Gastrocnemius medialis (tissue), 4 donors: ENCODE measurements around the gene SLC1A7. TPM values are rescaled to one million over a fixed set of nuclear protein-coding genes. Genes with fewer than 3 reads are reported as not detected.

Experiments used
- ATAC-seq, 2 donors: fragments of 150-250 bp; one replicate each; pipeline ENCODE4 v1.9.1; 2016
- DNase-seq, 2 donors: peaks; one replicate each; pipeline ENCODE4 v3.0.0-alpha.2; 2019
- H3K27ac ChIP-seq, 4 donors: fragments of 200-600 bp; sonication (generic); 1 replicate in 1 of 4; 2 replicates in 3 of 4; pipeline ENCODE4 v1.5.1; 2016 to 2018; ENCODE audit warnings: mild to moderate bottlenecking in 2 of 4, moderate library complexity in 1 of 4
- H3K27me3 ChIP-seq, 3 donors: fragments of 200-600 bp; sonication (generic) in 2 of 3; 1 replicate in 1 of 3; 2 replicates in 2 of 3; pipeline versions ENCODE4 v1.5.1 to v1.6.0; 2016 to 2019; ENCODE audit warnings: mild to moderate bottlenecking in 1 of 3, moderate library complexity in 1 of 3
- H3K36me3 ChIP-seq, 2 donors: fragments of 200-600 bp; sonication (generic) in 1 of 2; one replicate each; pipeline ENCODE4 v1.5.1; 2017 to 2018
- H3K4me1 ChIP-seq, 2 donors: fragments of 200-600 bp; sonication (generic) in 1 of 2; one replicate each; pipeline ENCODE4 v1.5.1; 2016 to 2017; ENCODE audit warnings: mild to moderate bottlenecking in 2 of 2
- H3K4me3 ChIP-seq, 4 donors: fragments of 200-600 bp; sonication (generic) in 3 of 4; 1 replicate in 1 of 4; 2 replicates in 3 of 4; pipeline ENCODE4 v1.5.1; 2016 to 2019; ENCODE audit warnings: mild to moderate bottlenecking in 2 of 4
- H3K9me3 ChIP-seq, 3 donors: fragments of 200-600 bp; sonication (generic) in 2 of 3; 1 replicate in 1 of 3; 2 replicates in 2 of 3; pipeline ENCODE4 v1.5.1; 2016 to 2019
- CTCF ChIP-seq, 5 experiments: fragments of 450-650 bp in 3 of 5; fragments of 200-600 bp in 2 of 5; sonication (generic) in 2 of 5; IDR thresholded peaks in 4 of 5; conservative IDR thresholded peaks in 1 of 5; 1 replicate in 4 of 5; 2 replicates in 1 of 5; pipeline ENCODE4 v1.5.1; 2016 to 2019; ENCODE audit warnings: antibody characterized with exemption in 5 of 5, mild to moderate bottlenecking in 3 of 5, moderate library complexity in 3 of 5
- POLR2A ChIP-seq, 2 donors: fragments of 450-650 bp; IDR thresholded peaks; one replicate each; pipeline ENCODE4 v1.6.1; 2017; ENCODE audit warnings: antibody characterized with exemption in 2 of 2, mild to moderate bottlenecking in 2 of 2, moderate library complexity in 2 of 2
- in situ Hi-C, 4 donors: fragments of 200-750 bp; cut with MboI; loops; one replicate each; pipeline versions ENCODE4 v1.15.0 to v1.8.0; 2017; ENCODE audit warnings: low sequenced_read_pairs in 4 of 4
- intact Hi-C: fragments of 100-400 bp; cut with DNase I; formaldehyde crosslinking; loops from one replicate; pipeline ENCODE4 v1.15.1; 2023; ENCODE audit warnings: low total_unique reads
- total RNA-seq, 4 donors: library from RNA; depleted of rRNA; stranded (reverse); fragments of >200 nt; gene quantifications; one replicate each; pipeline versions ENCODE4 v1.1.0 to v1.2.3, GENCODE V29; 2016

Gene SLC1A7
- total RNA-seq, 4 donors from 2014 or later = 0.24 to 1.1 (median 0.25) TPM; not detected in 1

DNA sequence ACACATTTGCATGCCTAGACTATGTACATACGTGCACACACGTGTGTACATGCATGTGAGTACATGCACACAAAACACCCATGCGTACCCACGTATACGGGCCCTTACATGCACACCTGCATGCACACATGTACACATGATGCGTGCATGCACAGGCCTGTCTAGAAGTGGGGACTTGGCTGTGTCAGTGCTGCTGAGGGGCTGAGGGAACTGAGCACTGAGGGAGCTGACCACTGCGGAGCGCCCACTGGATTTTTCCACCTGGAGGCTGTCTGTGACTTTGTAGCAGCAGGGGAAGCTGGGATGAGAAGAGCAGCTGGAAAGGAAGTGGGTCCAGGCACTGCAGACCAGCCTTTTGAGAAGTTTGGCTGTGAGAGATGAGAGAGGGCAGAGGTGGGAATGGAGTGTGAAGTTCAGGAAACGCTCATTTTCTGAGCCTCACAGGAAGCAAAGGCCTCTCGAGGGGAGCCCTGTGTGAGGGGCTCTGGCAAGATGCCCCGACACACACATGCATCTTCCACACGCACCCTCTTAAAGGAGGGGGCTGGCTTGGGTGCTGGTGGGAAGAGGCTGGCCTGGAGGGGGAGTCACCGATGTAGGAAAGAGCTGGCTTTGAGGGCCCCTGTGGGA, 59.5 kb downstream of the SLC1A7 start:
- in situ Hi-C loops (no loop called here), intact Hi-C loops (no loop called here)
- TF ChIP-seq CTCF (IDR thresholded peaks at IDR 0.05 in 4 of 5, conservative IDR thresholded peaks at IDR 0.05 in 1 of 5) (no peak), POLR2A (IDR thresholded peaks at IDR 0.05) (no peak)
- Histone ChIP-seq H3K27me3 (no peaks in the 10 kb centered on the region), H3K4me1 (no peaks in the 10 kb centered on the region), H3K9me3 (no peaks in the 10 kb centered on the region), H3K27ac (no peak overlapping the region), H3K36me3 (no peaks in the 10 kb centered on the region), H3K4me3 (no peak overlapping the region)
- DNase-seq (no peak), ATAC-seq (no peak)

DNA sequence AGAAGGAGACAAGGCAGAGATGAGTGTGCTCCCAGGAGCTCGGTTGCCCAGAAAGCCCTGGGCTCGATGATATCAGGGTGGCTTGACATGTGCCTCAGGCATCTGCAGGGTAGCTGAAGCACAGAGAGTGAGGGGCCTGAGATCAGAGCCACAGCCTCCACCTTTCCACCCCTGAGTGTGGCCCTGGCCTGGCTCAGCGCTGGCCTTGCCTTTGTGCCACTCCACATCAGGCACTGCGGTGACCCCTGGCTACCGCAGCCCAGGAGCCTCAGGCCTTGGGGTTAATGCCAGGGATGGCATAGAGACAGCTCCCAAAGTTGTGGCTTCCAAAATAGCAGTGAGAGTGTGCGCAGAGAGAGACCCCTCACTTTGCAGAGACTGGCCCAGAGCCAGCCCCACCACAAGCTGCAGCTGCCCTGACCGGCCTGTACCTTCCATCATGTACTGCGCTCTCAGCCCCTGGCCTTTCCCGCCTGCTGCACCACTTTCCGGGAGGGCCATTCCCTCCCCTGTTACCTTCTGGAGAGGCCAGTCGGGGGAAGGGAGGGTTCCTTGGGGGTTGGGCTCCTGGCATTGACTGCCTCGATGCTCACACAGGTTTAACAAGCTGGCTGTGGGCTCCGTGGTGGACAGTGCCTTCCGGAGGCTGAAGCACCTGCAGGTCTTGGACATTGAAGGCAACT, 60.9 kb downstream of the SLC1A7 start:
- H3K9me3 ChIP-seq = no peaks in the 10 kb centered on the region
- intact Hi-C loops = no loop called here
- H3K27me3 ChIP-seq = no peaks in the 10 kb centered on the region
- no peaks in the 10 kb centered on the region for H3K36me3 ChIP-seq
- in situ Hi-C loops = no loop called here
- no peak overlapping the region for H3K4me3 ChIP-seq
- DNase-seq (no peak), ATAC-seq (no peak)
- no peak overlapping the region for H3K27ac ChIP-seq
- no peaks in the 10 kb centered on the region for H3K4me1 ChIP-seq
- TF ChIP-seq CTCF (IDR thresholded peaks at IDR 0.05 in 4 of 5, conservative IDR thresholded peaks at IDR 0.05 in 1 of 5) = no peak
- no peak for TF ChIP-seq POLR2A (IDR thresholded peaks at IDR 0.05)

GRCh38 chr1:53080769-53081168, 61.7 kb downstream of the SLC1A7 start:
- no peak for TF ChIP-seq CTCF (IDR thresholded peaks at IDR 0.05 in 4 of 5, conservative IDR thresholded peaks at IDR 0.05 in 1 of 5)
- TF ChIP-seq POLR2A (IDR thresholded peaks at IDR 0.05) = no peak
- ATAC-seq (no peak), DNase-seq (no peak)
- no peak overlapping the region for H3K4me3 ChIP-seq
- H3K27me3 ChIP-seq = no peaks in the 10 kb centered on the region
- no peaks in the 10 kb centered on the region for H3K36me3 ChIP-seq
- in situ Hi-C loops = no loop called here
- no peaks in the 10 kb centered on the region for H3K4me1 ChIP-seq
- intact Hi-C loops = no loop called here
- H3K27ac ChIP-seq = no peak overlapping the region
- H3K9me3 ChIP-seq = no peaks in the 10 kb centered on the region

DNA sequence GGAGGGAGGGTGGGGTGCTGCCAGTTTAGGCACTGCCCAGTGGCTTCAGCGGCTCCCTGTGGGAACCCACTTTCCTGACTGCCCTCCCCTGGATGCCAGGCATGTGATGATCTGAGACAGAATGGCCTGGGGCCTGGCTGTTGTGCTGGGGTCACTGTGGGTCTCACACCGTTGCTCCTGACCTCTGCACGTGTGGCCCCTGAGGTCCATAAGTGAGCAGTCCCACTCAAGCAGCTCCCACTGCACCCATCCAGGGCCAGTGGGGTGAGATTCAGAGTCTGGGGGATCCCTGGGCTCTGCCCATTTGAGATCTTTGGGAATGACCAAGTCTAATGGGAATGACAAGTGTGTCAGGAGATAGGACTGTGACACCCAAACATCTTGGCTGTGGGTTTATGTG, 62.4 kb downstream of the SLC1A7 start:
- Histone ChIP-seq H3K27ac (no peak overlapping the region), H3K4me1 (no peaks in the 10 kb centered on the region), H3K4me3 (no peak overlapping the region), H3K27me3 (no peaks in the 10 kb centered on the region), H3K9me3 (no peaks in the 10 kb centered on the region), H3K36me3 (no peaks in the 10 kb centered on the region)
- DNase-seq (no peak), ATAC-seq (no peak)
- no peak for TF ChIP-seq POLR2A (IDR thresholded peaks at IDR 0.05)
- no peak for TF ChIP-seq CTCF (IDR thresholded peaks at IDR 0.05 in 4 of 5, conservative IDR thresholded peaks at IDR 0.05 in 1 of 5)
- in situ Hi-C loops = no loop called here
- intact Hi-C loops = no loop called here
